ENCODE data around the gene DNMBP.

DNA sequence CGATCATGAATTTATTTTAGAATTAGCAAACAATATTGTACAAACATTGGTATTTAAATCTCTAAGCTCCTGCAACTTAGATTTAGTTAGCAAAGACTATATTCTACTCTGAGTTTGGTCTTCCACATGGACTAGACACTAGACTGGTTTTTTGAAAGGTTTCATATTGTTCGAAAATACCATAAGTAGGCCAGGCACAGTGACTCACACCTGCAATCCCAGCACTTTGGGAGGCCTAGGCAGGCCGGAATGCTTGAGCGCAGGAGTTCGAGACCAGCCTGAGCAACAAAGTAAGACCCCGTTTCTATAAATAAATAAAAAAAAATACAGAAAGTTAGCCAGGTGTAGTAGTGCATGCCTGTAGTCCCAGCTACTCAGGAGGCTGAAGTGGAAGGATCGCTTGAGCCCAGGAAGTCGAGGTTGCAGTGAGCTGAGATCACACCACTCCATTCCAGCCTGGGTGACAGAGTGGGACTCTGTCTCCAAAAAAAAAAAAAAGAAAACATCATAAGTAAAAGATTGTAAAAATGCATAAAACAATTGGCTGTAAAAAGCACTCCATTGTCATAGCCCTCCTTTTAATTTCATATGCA lies 154.2 kb downstream of the DNMBP start:
- TF ChIP-seq, protein P1, sequence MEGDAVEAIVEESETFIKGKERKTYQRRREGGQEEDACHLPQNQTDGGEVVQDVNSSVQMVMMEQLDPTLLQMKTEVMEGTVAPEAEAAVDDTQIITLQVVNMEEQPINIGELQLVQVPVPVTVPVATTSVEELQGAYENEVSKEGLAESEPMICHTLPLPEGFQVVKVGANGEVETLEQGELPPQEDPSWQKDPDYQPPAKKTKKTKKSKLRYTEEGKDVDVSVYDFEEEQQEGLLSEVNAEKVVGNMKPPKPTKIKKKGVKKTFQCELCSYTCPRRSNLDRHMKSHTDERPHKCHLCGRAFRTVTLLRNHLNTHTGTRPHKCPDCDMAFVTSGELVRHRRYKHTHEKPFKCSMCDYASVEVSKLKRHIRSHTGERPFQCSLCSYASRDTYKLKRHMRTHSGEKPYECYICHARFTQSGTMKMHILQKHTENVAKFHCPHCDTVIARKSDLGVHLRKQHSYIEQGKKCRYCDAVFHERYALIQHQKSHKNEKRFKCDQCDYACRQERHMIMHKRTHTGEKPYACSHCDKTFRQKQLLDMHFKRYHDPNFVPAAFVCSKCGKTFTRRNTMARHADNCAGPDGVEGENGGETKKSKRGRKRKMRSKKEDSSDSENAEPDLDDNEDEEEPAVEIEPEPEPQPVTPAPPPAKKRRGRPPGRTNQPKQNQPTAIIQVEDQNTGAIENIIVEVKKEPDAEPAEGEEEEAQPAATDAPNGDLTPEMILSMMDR (IDR thresholded peaks at IDR 0.05), result no peak
- no peak for TF ChIP-seq POLR2A (IDR thresholded peaks at IDR 0.05)

Data from thyroid gland (tissue), 4 donors.